ENCODE results near the gene AXIN2.

The AXIN2 gene

GRCh38 chr17:65558311-65558682 lies 3.2 kb downstream of the AXIN2 start:
- no peaks in the 10 kb centered on the region for H3K27me3 Mint-ChIP-seq (ENCODE audit: low read depth)
- no peak overlapping the region for H3K4me3 Mint-ChIP-seq
- H3K4me1 Mint-ChIP-seq = peaks cover 7% of the 10 kb centered on the region
- H3K27ac Mint-ChIP-seq = peak overlapping the region in 2 of 3 experiments; percentile 86 to 92
- TF ChIP-seq CTCF (IDR thresholded peaks at IDR 0.05; ENCODE audit: unreplicated experiment in 3 of 3) = no peak
- H3K36me3 Mint-ChIP-seq (ENCODE audit: low read depth) = peaks cover 3% of the 10 kb centered on the region
- H3K9me3 Mint-ChIP-seq = no peaks in the 10 kb centered on the region

DNA sequence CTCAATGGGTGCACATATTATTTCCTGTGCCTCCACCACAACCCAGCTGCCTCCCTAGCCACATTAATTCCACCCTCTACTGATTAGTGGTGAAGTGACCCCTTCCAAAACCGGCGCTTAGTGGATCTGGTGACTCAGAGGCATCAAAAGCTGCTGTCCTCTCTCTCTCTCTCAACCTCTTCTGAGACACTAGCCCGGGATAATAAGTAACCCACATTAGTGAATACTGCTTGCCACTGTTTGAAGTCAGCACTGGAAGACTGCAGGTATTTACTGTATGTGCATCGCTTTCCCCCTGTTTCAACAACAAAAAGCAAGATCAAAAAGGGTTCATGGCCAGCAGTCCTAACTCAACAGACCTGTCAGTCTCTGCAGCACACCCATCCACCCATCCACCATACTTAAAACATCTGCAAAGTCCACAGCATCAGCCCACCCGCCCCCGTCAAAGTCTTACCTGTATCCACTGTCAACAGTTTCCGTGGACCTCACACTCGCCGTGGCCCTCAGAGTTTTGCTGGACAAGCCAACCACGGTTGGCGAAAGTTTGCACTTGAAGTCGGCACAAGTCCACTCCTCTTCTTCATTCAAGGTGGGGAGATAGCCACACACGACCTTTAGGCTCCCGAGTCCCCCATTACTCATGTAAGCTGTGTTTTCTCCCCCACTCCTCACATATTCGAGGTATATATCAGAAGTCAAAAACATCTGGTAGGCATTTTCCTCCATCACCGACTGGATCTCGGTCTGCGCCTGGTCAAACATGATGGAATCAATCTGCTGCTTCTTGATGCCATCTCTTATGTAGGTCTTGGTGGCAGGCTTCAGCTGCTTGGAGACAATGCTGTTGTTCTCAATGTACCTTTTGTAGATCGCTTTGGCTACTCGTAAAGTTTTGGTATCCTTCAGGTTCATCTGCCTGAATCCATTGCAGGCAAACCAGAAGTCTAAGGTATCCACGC lies 3.8 kb downstream of the AXIN2 start:
- Mint-ChIP-seq H3K4me3 (no peak overlapping the region), H3K4me1 (peaks cover 7% of the 10 kb centered on the region), H3K9me3 (no peaks in the 10 kb centered on the region), H3K36me3 (ENCODE audit: low read depth) (peaks cover 7% of the 10 kb centered on the region), H3K27ac (no peak overlapping the region), H3K27me3 (ENCODE audit: low read depth) (no peaks in the 10 kb centered on the region)
- no peak for TF ChIP-seq CTCF (IDR thresholded peaks at IDR 0.05; ENCODE audit: unreplicated experiment in 3 of 3)

GRCh38 chr17:65556910-65557348 lies 4.5 kb downstream of the AXIN2 start:
- no peaks in the 10 kb centered on the region for H3K27me3 Mint-ChIP-seq (ENCODE audit: low read depth)
- peaks cover 6% of the 10 kb centered on the region for H3K4me1 Mint-ChIP-seq
- no peak overlapping the region for H3K27ac Mint-ChIP-seq
- H3K4me3 Mint-ChIP-seq = no peak overlapping the region
- no peak for TF ChIP-seq CTCF (IDR thresholded peaks at IDR 0.05; ENCODE audit: unreplicated experiment in 3 of 3)
- peaks cover 9% of the 10 kb centered on the region for H3K36me3 Mint-ChIP-seq (ENCODE audit: low read depth)
- H3K9me3 Mint-ChIP-seq = no peaks in the 10 kb centered on the region

- no peaks in the 10 kb centered on the region for H3K27me3 Mint-ChIP-seq (ENCODE audit: low read depth)
- H3K9me3 Mint-ChIP-seq = no peaks in the 10 kb centered on the region
- TF ChIP-seq CTCF (IDR thresholded peaks at IDR 0.05; ENCODE audit: unreplicated experiment in 3 of 3) = peak; percentile 83 to 96 (median 84)
- no peak overlapping the region for H3K27ac Mint-ChIP-seq
- H3K4me1 Mint-ChIP-seq = peaks cover 12% of the 10 kb centered on the region
- peaks cover 12% of the 10 kb centered on the region for H3K36me3 Mint-ChIP-seq (ENCODE audit: low read depth)
- no peak overlapping the region for H3K4me3 Mint-ChIP-seq
These were observed 5.2 kb downstream of the AXIN2 start for GRCh38 chr17:65556014-65556909.

DNA sequence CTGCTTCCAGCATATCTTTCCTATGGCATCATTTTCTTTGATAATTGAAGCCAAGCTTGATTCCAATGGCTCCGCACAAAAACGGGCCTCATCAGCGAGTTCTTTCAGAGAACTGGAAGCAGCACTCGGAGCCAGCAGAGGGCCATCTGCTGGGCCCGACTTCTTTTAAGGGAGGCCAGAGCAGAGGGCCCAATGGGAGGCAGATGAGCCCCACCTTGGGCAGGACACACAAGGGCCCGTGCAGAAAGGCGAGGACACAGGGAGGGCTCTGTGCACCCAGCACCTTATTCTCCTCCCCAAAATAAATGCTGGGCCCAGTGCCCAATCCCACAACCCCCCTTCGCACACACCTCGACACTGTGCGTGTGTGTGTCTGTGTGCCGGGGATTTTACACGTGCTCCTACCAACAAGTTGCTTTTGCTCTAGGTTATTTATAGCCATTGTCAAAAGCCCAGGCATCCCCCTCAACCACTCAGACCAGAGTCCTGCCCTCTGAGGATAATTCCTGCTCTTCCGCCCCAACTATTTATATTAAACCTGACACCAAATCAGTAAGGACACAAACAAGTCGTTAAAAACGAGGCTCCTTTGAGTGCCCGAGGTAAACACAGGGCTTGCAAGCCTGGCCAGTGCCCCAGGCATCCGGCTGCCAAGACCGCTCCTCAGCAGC lies 6.8 kb downstream of the AXIN2 start:
- TF ChIP-seq CTCF (IDR thresholded peaks at IDR 0.05; ENCODE audit: unreplicated experiment in 3 of 3) = peak in 2 of 3 experiments; percentile 6 to 28
- Mint-ChIP-seq H3K9me3 (no peaks in the 10 kb centered on the region), H3K4me3 (no peak overlapping the region), H3K27me3 (ENCODE audit: low read depth) (no peaks in the 10 kb centered on the region), H3K27ac (no peak overlapping the region), H3K4me1 (peaks cover 28% of the 10 kb centered on the region), H3K36me3 (ENCODE audit: low read depth) (peaks cover 26% of the 10 kb centered on the region)

Measured in nephron (organoid).